Hair follicular keratinocyte (primary cell): ENCODE results near the gene SH3BP5L. TPM values are rescaled to one million over a fixed set of nuclear protein-coding genes. Genes with fewer than 3 reads are reported as not detected.

ENCODE experiments used
- total RNA-seq: library from RNA; depleted of rRNA; stranded (reverse); fragments of >200 nt; gene quantifications from 2 replicates; pipeline ENCODE4 v1.2.3, GENCODE V29; 2015

The SH3BP5L gene
- total RNA-seq, result 18.4 TPM in 2 replicates

DNA sequence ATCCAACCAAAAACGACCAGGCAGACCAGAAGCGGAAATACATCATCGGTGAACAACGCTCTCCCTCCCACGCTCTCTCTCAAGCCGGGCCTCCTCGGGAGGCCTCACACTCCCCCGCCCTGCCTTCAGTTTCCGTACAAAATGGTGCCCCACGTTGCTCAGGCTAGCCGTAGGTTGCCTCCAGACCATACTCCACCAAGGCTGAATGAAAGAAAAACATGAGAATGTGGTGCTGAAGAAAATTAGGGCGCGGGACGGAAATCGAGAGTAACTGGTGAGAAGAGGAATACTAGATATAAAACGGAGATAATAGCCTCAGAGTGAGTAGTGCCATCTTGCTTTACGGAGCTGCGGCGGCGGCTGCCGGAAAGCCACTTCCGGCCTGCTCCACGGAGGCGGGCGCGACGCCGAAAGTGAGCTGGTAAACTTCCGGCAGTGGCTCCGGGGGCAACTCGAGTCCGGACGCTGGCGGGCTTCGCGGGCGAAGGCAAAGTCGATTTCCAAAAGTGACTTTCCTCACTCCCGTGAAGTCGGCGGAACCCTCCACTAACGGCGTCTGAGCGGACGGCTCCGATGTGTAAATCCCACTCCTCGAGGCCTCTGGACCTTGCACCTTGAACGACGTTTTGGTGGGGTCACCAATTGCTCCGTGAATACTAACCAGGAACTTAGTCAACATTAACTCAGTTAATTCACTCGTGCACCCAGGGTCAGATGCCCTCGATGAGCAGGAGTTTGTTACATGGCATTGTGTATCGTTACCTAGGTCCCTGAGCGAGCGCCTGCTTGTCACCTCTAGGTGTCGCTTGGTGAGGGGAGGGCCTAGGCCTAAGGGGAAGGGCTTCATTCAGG is at the start of gene SH3BP5L:
Gene SH3BP5L (minus strand): TSS at position 7 of the 852 bp plus-strand sequence. CDS start 980 bp downstream, outside the sequence.

DNA sequence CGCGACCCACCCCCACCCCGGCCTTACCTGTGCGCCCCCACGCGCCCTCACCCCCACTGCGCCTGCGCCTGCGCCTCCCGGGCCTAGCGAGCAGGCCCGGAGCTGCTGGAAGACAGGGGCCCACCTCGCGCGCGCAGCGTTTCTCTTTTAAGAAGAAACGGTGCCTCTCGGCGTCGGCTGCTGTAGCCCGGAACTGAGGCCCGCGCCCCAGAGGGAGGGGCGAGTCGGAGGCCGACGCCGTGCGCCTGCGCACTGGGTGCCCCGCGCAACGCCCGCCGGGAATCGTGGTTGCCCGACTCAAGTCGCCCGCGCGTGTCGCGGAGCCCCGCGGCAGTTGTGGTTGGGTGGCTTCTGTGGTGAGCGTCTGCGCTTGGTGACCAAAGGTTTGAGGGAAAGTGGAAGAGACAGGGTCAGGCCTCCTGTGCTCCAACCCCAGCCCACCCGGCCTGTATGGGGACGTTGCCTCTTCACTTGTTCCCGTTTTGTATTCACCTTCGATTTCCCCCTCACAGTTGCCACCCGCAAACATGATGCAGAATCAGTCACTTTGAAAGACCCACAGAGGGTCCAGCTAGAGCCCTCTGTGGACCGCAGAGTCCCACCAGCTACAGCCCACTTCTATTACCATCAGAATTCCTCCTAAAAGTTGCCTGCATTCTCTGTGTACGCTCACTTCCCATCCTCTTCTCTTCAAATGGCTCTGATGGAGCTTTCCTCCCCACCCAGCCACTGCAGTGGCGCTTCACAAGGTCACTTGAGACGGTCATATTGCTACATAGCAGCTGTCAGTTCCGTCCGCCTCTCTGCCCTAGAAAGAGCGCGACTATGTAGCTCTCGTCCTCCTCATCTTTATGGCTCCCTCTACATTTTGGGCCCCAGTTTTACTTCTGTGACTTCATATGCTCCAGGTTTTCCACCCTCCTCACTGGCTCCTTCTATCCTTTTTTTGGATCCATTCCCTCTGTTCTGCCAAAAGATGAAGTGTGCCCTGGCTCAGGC is 33.5 kb upstream of the SH3BP5L start, which contains the start of gene ZNF692:
Gene ZNF692 (minus strand): TSS at position 195 of the 999 bp plus-strand sequence. CDS start 776 bp downstream, outside the sequence.

DNA sequence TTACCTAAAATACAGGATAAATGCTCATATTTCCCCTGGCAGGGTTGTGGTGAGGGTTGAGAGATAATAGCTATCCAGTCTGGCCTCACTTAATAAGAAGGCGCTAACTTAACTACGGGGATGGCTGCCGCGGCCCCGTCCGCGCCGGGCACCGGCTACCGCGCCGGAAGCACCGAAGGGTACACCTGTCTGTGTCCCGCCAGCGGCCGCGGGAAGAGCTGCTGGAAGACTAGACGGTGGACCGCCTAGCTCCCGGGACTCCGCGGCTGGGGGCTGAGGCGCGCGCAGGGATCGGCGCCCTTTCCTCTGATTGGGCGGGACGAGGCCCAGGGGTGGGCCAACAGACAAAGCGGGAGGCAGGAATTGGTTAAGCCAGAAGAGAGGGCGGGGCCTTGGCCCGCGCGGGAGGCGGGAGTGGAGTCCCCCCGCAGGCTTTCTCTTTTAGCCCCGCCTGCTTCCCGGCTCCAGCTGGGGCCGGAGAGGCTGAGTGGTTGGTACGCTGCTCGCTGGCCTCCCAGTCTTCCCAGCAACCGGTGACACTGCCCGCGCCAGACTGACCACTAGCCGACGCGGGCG is 12.2 kb upstream of the SH3BP5L start, which contains the start of gene ZNF672:
Gene ZNF672 (plus strand): TSS at position 444 of the 576 bp plus-strand sequence. CDS start 9,051 bp downstream, outside the sequence.

Other genes with a start within 250 kb of the SH3BP5L start
- not detected in 2 replicates for gene OR2T10, start 228.2 kb downstream of the SH3BP5L start, total RNA-seq
- gene OR2T11, start 190.8 kb downstream of the SH3BP5L start, total RNA-seq, result not detected in 2 replicates
- not detected in 2 replicates for gene OR2T35, start 180.6 kb downstream of the SH3BP5L start, total RNA-seq
- not detected in 2 replicates for gene OR2T27, start 170.4 kb downstream of the SH3BP5L start, total RNA-seq
- not detected in 2 replicates for gene OR14I1, start 123.1 kb downstream of the SH3BP5L start, total RNA-seq
- gene LYPD8, start 70.2 kb downstream of the SH3BP5L start, total RNA-seq, result not detected in 2 replicates
- gene ZNF672, start 12.3 kb upstream of the SH3BP5L start, total RNA-seq, result 26.2 and 28.7 TPM in 2 replicates
- gene ZNF692, start 33.2 kb upstream of the SH3BP5L start, total RNA-seq, result 18.2 and 24.7 TPM in 2 replicates
- gene PGBD2, start 80.3 kb upstream of the SH3BP5L start, total RNA-seq, result 3.4 and 3.5 TPM in 2 replicates